ENCODE data around the gene RPL22.
A peak's percentile ranks its signal among the peaks of the same experiment; 100 is the strongest.

The RPL22 gene

GRCh38 chr1:6157132-6157527, 42.3 kb downstream of the RPL22 start:
- DNase-seq (ENCODE audit: low spot score): no peak

GRCh38 chr1:6154525-6155319, 44.7 kb downstream of the RPL22 start:
- no peak for DNase-seq (ENCODE audit: low spot score)

- no peak for DNase-seq (ENCODE audit: low spot score)
Observed at GRCh38 chr1:6152882-6153281, 46.5 kb downstream of the RPL22 start.

- DNase-seq (ENCODE audit: low spot score): no peak
Observed at GRCh38 chr1:6152181-6152580, 47.2 kb downstream of the RPL22 start.

- no peak for DNase-seq (ENCODE audit: low spot score)
Observed at GRCh38 chr1:6151291-6151822, 48.0 kb downstream of the RPL22 start.

- DNase-seq (ENCODE audit: low spot score): no peak
Observed at GRCh38 chr1:6150006-6150938, 49.1 kb downstream of the RPL22 start.

- no peak for DNase-seq (ENCODE audit: low spot score)
Observed at GRCh38 chr1:6149597-6149996, 49.8 kb downstream of the RPL22 start.

GRCh38 chr1:6148497-6149241, 50.7 kb downstream of the RPL22 start:
- DNase-seq (ENCODE audit: low spot score): peak; percentile 72

GRCh38 chr1:6145864-6146410, 53.5 kb downstream of the RPL22 start:
- DNase-seq (ENCODE audit: low spot score): no peak

- no peak for DNase-seq (ENCODE audit: low spot score)
Observed at GRCh38 chr1:6145396-6145750, 54.0 kb downstream of the RPL22 start.

- DNase-seq (ENCODE audit: low spot score): no peak
Observed at GRCh38 chr1:6144647-6145395, 54.6 kb downstream of the RPL22 start.

- DNase-seq (ENCODE audit: low spot score): no peak
Observed at GRCh38 chr1:6144175-6144574, 55.2 kb downstream of the RPL22 start.

GRCh38 chr1:6143395-6143794, 56.0 kb downstream of the RPL22 start:
- DNase-seq (ENCODE audit: low spot score): no peak

- DNase-seq (ENCODE audit: low spot score): no peak
Observed at GRCh38 chr1:6142734-6143133, 56.7 kb downstream of the RPL22 start.

GRCh38 chr1:6142036-6142621, 57.3 kb downstream of the RPL22 start:
- no peak for DNase-seq (ENCODE audit: low spot score)

GRCh38 chr1:6141592-6141991, 57.8 kb downstream of the RPL22 start:
- DNase-seq (ENCODE audit: low spot score): no peak

- DNase-seq (ENCODE audit: low spot score): no peak
Observed at GRCh38 chr1:6140413-6140812, 59.0 kb downstream of the RPL22 start.

- no peak for DNase-seq (ENCODE audit: low spot score)
Observed at GRCh38 chr1:6137758-6138157, 61.6 kb downstream of the RPL22 start.

GRCh38 chr1:6136516-6137220, 62.7 kb downstream of the RPL22 start:
- DNase-seq (ENCODE audit: low spot score): no peak
